Ovary (tissue), 3 donors: ENCODE data around the gene NGEF.

Source experiments
- EP300 ChIP-seq: sonication (generic); formaldehyde crosslinking; IDR thresholded peaks from one replicate; pipeline ENCODE4 v1.6.1; 2017; ENCODE audit warnings: antibody characterized with exemption
- POLR2A ChIP-seq: fragments of 450-650 bp; IDR thresholded peaks from one replicate; pipeline ENCODE4 v1.6.1; 2017; ENCODE audit warnings: antibody characterized with exemption, mild to moderate bottlenecking, moderate library complexity
- TF ChIP-seq, protein P1 (sequence below), 3 donors: fragments of 450-650 bp in 2 of 3; fragments of 200-600 bp in 1 of 3; IDR thresholded peaks; one replicate each; pipeline versions ENCODE4 v1.5.1 to v1.8.0; 2016 to 2022; ENCODE audit warnings: antibody characterized with exemption in 3 of 3, mild to moderate bottlenecking in 1 of 3
- donor health status: DM: no; HTN: no; CAD: no.

DNA sequence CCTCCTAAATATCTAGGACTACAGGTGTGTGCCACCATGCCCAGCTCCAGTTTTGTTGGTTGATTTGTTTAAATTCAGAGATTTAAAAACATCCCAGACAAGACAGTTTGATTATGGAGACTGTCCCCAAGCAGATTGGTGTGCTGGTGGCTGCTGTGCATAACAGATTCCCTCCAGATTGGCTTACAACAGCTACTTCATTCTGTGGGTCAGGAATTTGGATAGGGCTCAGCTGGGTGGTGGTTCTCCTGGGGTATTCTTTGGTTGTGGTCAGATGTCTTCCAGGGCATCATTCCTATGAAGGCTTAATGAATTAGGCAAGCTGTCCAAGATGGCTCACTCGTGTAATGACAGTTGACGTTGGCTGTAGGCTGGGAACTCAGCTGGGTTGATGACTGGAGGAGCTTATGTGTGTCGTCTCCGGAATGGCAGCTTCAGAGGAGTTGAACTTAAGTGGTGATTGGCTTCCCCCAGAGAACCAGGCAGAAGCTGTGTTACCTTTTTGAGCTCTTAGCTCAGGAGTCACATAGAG, 153.6 kb downstream of the NGEF start:
- TF ChIP-seq, protein P1, sequence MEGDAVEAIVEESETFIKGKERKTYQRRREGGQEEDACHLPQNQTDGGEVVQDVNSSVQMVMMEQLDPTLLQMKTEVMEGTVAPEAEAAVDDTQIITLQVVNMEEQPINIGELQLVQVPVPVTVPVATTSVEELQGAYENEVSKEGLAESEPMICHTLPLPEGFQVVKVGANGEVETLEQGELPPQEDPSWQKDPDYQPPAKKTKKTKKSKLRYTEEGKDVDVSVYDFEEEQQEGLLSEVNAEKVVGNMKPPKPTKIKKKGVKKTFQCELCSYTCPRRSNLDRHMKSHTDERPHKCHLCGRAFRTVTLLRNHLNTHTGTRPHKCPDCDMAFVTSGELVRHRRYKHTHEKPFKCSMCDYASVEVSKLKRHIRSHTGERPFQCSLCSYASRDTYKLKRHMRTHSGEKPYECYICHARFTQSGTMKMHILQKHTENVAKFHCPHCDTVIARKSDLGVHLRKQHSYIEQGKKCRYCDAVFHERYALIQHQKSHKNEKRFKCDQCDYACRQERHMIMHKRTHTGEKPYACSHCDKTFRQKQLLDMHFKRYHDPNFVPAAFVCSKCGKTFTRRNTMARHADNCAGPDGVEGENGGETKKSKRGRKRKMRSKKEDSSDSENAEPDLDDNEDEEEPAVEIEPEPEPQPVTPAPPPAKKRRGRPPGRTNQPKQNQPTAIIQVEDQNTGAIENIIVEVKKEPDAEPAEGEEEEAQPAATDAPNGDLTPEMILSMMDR (IDR thresholded peaks at IDR 0.05), result no peak
- TF ChIP-seq POLR2A, result no peak
- TF ChIP-seq EP300, result no peak
